Measurements from ENCODE around the gene FBXL15.

FBXL15 gene

GRCh38 chr10:102420714-102421506 lies at the start of gene FBXL15:
TSS of gene FBXL15 (plus strand) at chr10:102420836. CDS start at chr10:102421130, 294 bp downstream.
- Histone ChIP-seq H3K36me3 (ENCODE audit: insufficient read depth, low read length) (peaks cover 3% of the 10 kb centered on the region; the same call in 1 of the 2 replicates), H3K4me1 (ENCODE audit: insufficient read depth, low read length) (peaks cover 3% of the 10 kb centered on the region; the same call in 1 of the 2 replicates), H3K9me3 (ENCODE audit: control insufficient read depth, insufficient read depth, low read length) (no peaks in the 10 kb centered on the region), H3K9ac (ENCODE audit: low read depth, low read length) (peak within 1 kb of the TSS; percentile 88)

- no peak overlapping the region for H3K9ac ChIP-seq (ENCODE audit: low read depth, low read length)
- H3K4me1 ChIP-seq (ENCODE audit: insufficient read depth, low read length): peaks cover 6% of the 10 kb centered on the region; the same call in 1 of the 2 replicates
- no peaks in the 10 kb centered on the region for H3K9me3 ChIP-seq (ENCODE audit: control insufficient read depth, insufficient read depth, low read length)
- H3K36me3 ChIP-seq (ENCODE audit: insufficient read depth, low read length): peaks cover 34% of the 10 kb centered on the region
Measured at GRCh38 chr10:102371295-102371694, 49.3 kb upstream of the FBXL15 start.

DNA sequence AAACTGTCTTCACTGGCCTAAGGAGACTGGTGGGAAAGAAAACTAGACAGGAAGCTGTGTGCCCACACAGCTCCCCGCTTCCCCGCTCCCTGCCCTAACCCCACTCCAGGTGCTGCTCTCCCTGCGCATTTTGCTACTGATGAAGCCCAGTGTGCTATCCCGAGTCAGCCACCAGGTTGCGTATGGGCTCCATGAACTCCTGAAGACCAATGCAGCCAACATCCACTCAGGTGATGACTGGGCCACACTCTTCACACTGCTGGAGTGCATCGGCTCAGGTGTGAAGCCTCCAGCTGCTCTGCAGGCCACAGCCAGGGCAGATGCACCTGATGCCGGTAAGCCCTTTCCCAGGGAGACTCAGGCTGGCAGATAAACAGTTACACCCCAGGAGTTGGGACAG lies 45.4 kb upstream of the FBXL15 start:
- Histone ChIP-seq H3K9me3 (ENCODE audit: control insufficient read depth, insufficient read depth, low read length) (no peaks in the 10 kb centered on the region), H3K36me3 (ENCODE audit: insufficient read depth, low read length) (peaks cover 13% of the 10 kb centered on the region), H3K4me1 (ENCODE audit: insufficient read depth, low read length) (no peaks in the 10 kb centered on the region), H3K9ac (ENCODE audit: low read depth, low read length) (no peak overlapping the region)

GRCh38 chr10:102375867-102376266 lies 44.8 kb upstream of the FBXL15 start:
- no peaks in the 10 kb centered on the region for H3K4me1 ChIP-seq (ENCODE audit: insufficient read depth, low read length)
- no peak overlapping the region for H3K9ac ChIP-seq (ENCODE audit: low read depth, low read length)
- H3K36me3 ChIP-seq (ENCODE audit: insufficient read depth, low read length): peaks cover 7% of the 10 kb centered on the region
- no peaks in the 10 kb centered on the region for H3K9me3 ChIP-seq (ENCODE audit: control insufficient read depth, insufficient read depth, low read length)

- H3K9ac ChIP-seq (ENCODE audit: low read depth, low read length): no peak overlapping the region
- H3K4me1 ChIP-seq (ENCODE audit: insufficient read depth, low read length): no peaks in the 10 kb centered on the region
- peaks cover 5% of the 10 kb centered on the region; the same call in 1 of the 2 replicates for H3K36me3 ChIP-seq (ENCODE audit: insufficient read depth, low read length)
- no peaks in the 10 kb centered on the region for H3K9me3 ChIP-seq (ENCODE audit: control insufficient read depth, insufficient read depth, low read length)
Measured at GRCh38 chr10:102376901-102377300, 43.7 kb upstream of the FBXL15 start.

- Histone ChIP-seq H3K9me3 (ENCODE audit: control insufficient read depth, insufficient read depth, low read length) (no peaks in the 10 kb centered on the region), H3K9ac (ENCODE audit: low read depth, low read length) (no peak overlapping the region), H3K4me1 (ENCODE audit: insufficient read depth, low read length) (no peaks in the 10 kb centered on the region), H3K36me3 (ENCODE audit: insufficient read depth, low read length) (peaks cover 5% of the 10 kb centered on the region; the same call in 1 of the 2 replicates)
Measured at GRCh38 chr10:102379383-102379782, 41.3 kb upstream of the FBXL15 start.

GRCh38 chr10:102381983-102382382 lies 38.7 kb upstream of the FBXL15 start:
- Histone ChIP-seq H3K9ac (ENCODE audit: low read depth, low read length) (no peak overlapping the region), H3K9me3 (ENCODE audit: control insufficient read depth, insufficient read depth, low read length) (no peaks in the 10 kb centered on the region), H3K4me1 (ENCODE audit: insufficient read depth, low read length) (no peaks in the 10 kb centered on the region), H3K36me3 (ENCODE audit: insufficient read depth, low read length) (peaks cover 5% of the 10 kb centered on the region; the same call in 1 of the 2 replicates)

DNA sequence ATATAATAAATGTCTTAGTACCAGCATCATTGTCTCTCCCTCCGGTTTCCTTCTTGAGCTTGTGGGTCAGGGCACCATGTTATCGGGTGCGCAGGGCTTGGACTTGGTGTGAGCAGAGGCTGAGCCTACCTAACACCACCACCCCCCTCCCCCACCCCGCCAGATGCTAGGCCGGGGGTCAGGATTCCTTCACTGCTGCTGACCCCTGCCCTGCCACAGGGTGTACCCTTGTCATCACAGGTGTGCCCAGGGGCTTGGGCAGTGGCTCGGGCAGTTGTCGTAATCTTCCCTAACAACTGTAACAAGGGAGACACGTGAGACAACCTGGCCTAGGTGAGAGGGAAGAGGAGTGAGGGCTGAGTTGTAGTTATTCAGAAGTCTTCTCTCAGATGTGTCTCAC lies 37.8 kb upstream of the FBXL15 start:
- no peaks in the 10 kb centered on the region for H3K9me3 ChIP-seq (ENCODE audit: control insufficient read depth, insufficient read depth, low read length)
- peaks cover 5% of the 10 kb centered on the region; the same call in 1 of the 2 replicates for H3K36me3 ChIP-seq (ENCODE audit: insufficient read depth, low read length)
- H3K9ac ChIP-seq (ENCODE audit: low read depth, low read length): no peak overlapping the region
- H3K4me1 ChIP-seq (ENCODE audit: insufficient read depth, low read length): no peaks in the 10 kb centered on the region

- peaks cover 5% of the 10 kb centered on the region; the same call in 1 of the 2 replicates for H3K36me3 ChIP-seq (ENCODE audit: insufficient read depth, low read length)
- H3K9me3 ChIP-seq (ENCODE audit: control insufficient read depth, insufficient read depth, low read length): no peaks in the 10 kb centered on the region
- no peaks in the 10 kb centered on the region for H3K4me1 ChIP-seq (ENCODE audit: insufficient read depth, low read length)
- H3K9ac ChIP-seq (ENCODE audit: low read depth, low read length): no peak overlapping the region
Measured at GRCh38 chr10:102384053-102384452, 36.6 kb upstream of the FBXL15 start.

- no peaks in the 10 kb centered on the region for H3K4me1 ChIP-seq (ENCODE audit: insufficient read depth, low read length)
- H3K36me3 ChIP-seq (ENCODE audit: insufficient read depth, low read length): peaks cover 3% of the 10 kb centered on the region; the same call in 1 of the 2 replicates
- H3K9ac ChIP-seq (ENCODE audit: low read depth, low read length): no peak overlapping the region
- no peaks in the 10 kb centered on the region for H3K9me3 ChIP-seq (ENCODE audit: control insufficient read depth, insufficient read depth, low read length)
Measured at GRCh38 chr10:102384606-102385429, 35.8 kb upstream of the FBXL15 start.

GRCh38 chr10:102389894-102390293 lies 30.7 kb upstream of the FBXL15 start:
- Histone ChIP-seq H3K4me1 (ENCODE audit: insufficient read depth, low read length) (peaks cover 18% of the 10 kb centered on the region), H3K9ac (ENCODE audit: low read depth, low read length) (no peak overlapping the region), H3K36me3 (ENCODE audit: insufficient read depth, low read length) (no peaks in the 10 kb centered on the region), H3K9me3 (ENCODE audit: control insufficient read depth, insufficient read depth, low read length) (no peaks in the 10 kb centered on the region)

GRCh38 chr10:102392306-102392705 lies 28.3 kb upstream of the FBXL15 start:
- Histone ChIP-seq H3K4me1 (ENCODE audit: insufficient read depth, low read length) (peaks cover 18% of the 10 kb centered on the region), H3K36me3 (ENCODE audit: insufficient read depth, low read length) (no peaks in the 10 kb centered on the region), H3K9ac (ENCODE audit: low read depth, low read length) (no peak overlapping the region; the same call in 1 of the 2 replicates), H3K9me3 (ENCODE audit: control insufficient read depth, insufficient read depth, low read length) (no peaks in the 10 kb centered on the region)

DNA sequence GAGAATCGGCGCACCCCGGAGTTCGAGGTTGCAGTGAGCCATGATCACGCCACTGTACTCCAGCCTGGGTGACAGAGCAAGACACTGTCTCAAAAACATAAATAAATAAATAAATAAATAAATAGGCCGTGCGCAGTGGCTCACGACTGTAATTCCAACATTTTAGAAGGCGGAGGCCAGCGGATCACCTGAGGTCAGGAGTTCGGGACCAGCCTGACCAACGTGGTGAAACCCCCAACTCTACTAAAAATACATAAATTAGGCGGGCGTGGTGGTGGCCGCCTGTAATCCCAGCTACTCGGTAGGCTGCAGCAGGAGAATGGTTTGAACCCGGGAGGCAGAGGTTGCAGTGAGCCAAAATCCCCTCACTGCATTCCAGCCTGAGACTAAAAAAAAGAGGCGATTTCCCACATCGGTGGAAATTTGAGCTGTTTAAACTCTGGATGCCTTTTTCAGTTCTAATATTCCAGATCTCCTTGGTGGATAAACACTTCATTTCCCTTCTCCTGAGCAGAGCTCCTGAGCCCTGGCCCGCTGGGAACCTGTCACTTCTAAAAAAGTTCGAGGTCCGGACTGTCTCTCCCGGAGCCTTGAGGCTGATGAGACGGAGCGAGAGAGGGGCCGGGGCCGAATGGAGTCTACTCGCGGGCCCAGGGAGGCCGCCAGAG lies 27.1 kb upstream of the FBXL15 start:
- no peaks in the 10 kb centered on the region for H3K36me3 ChIP-seq (ENCODE audit: insufficient read depth, low read length)
- H3K9ac ChIP-seq (ENCODE audit: low read depth, low read length): peak overlapping the region; percentile 81
- H3K4me1 ChIP-seq (ENCODE audit: insufficient read depth, low read length): peaks cover 18% of the 10 kb centered on the region
- H3K9me3 ChIP-seq (ENCODE audit: control insufficient read depth, insufficient read depth, low read length): no peaks in the 10 kb centered on the region
